Suppressor macrophage (primary cell): Measurements from ENCODE around the gene VWA8.
"Not testable (repeated sequence)": the region's sequence is repeated elsewhere in the genome, so short reads cannot be mapped to it uniquely, and the experiment has no call there.

ENCODE experiments used
- DNase-seq, 4 experiments: peaks; one replicate each; pipeline ENCODE4 v3.0.0-alpha.2; 2020 to 2022

Gene VWA8

DNA sequence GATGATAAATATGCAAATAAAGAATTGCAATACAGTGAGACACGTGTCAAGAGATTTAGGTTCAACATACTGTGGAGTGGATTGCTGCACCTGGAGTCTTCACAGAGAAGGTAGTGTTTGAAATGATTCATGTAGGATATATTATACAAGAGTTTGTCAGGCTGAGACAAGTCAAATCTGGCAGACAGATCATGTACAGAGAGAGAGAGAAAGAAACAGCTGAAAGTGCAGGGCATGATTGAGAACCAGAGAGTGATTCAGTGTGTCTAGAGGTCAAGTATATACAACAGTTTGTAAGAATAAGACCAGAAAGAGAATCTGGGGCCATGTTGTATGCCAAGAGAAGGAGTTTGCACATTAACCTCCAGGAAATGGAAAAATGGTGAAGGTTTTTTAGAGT is 2.1 kb upstream of the VWA8 start:
- DNase-seq: no peak

DNA sequence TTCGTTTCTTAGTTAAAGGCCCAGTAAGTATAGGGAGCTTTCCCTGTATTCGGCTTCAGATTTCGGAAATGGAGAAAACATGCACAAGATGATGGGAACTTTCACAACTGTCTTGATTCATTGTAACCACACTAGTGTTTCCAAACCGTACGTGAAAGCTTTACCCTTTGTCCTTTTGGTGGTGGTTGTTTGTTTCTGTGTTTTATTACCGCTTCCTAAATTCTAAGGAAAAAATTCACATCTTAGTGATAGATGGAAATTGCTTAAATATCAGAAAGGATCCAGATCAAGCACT is 504 bp upstream of the VWA8 start:
- DNase-seq: peak in 1 of 4 experiments; percentile 11

DNA sequence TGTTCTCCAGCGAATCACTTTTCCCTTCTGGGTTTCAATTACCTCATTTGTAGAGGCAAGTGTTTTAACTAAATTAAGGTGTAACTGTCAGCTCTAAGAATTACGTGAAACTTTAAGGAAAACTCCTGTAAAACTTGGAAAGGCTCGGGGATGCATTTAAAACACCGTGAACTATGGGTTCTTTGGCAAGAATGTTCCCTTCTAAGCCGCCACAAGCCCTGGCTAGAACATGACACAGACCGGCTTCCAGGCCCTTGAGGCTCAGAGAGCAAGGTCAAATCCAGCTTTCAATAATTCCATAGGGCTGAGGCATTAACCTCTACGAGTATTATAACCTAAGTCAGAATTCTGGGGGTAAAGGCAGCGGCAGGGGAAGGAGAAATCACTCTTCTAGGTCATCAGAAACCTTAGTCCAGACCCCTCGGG is 685 bp downstream of the VWA8 start:
- DNase-seq: peak in 3 of 4 experiments; percentile 4 to 28 (median 27)

DNA sequence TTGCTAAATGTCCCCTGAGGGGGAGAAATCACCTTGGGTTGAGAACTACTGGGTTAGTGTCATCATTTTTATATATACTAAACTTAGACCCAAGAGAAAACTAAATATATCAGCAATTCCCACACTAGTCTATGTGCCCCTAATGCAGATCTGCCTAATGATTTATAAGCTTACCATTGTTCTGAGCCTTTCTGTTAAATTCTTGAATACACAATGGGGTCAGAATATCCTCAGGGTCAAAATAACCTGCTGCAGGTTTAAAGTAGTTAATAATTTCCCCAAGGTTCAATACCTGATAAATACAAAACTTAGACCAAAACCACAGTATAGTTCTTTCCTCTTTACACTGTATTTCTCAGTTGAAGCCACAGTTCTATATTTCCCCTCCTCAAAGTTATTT is 4.6 kb downstream of the VWA8 start:
- DNase-seq: no peak

DNA sequence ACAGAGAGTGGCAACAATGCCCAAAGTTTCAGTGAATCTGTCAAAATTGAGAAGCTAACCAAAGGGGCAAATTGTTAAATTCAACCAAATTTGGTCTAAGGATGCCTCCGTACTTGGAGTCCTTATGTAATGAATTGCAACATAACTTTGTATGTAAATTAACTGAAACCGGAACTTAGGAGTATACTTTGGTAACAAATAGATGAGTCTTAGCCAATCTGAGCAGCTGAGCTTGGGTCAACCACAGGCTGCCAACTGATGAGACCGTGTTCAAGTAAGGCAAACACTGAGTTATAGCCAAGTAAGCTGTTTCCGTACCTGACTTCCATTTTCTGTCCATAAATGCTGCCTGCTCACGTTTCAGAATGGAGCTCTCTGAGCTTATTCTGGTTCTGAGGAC is 5.3 kb downstream of the VWA8 start:
- peak; percentile 51 to 84 (median 76) for DNase-seq

DNA sequence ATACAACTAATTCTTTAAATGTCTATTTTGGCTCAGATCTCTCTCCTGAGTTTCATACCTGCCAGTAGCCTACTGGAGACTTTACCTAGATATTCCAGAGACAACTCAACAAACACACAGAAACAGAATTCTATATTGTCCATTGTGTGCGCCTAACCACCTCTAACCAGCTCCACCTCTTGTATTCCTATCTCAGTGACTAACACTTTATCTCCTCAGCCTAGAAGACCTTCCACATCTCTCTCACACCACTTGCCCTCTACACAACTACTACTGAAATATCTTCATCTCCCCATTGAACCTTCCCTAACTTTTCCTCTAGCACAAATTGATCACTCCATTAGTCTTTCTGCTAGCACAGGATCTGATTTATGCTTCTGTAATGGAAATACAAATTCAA is 6.7 kb downstream of the VWA8 start:
- no peak for DNase-seq

DNA sequence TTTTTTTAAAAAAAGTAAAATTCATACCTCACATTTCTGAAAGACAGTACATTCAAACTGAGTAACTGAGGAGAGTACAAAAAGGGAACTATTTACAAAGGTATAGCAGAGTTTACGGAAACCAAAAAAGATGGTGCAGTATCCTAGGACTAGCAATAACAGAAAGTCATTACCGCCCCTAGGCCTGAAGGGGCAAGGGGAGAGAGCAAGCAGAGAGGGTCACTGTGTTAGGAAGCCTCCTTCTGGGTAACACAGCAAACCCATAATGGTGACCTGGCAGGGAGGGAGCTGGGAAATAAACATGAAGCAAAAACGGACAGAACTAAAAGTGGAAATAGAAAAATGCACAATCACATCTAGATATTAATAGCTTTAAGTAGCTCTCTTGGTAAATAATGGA is 8.2 kb downstream of the VWA8 start:
- no peak for DNase-seq

DNA sequence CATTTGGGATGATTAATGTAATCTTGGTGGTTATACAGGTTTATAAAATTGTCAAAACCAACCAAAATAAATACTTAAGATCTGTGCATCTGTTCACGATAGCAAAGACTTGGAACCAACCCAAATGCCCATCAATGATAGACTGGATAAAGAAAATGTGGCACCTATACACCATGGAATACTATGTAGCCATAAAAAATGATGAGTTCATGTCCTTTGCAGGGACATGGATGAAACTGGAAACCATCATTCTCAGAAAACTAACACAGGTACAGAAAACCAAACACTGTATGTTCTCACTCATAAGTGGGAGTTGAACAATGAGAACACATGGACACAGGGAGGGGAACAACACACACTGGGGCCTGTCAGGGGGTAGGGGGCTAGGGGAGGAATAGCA is 11.8 kb downstream of the VWA8 start:
- not testable (repeated sequence) for DNase-seq

DNA sequence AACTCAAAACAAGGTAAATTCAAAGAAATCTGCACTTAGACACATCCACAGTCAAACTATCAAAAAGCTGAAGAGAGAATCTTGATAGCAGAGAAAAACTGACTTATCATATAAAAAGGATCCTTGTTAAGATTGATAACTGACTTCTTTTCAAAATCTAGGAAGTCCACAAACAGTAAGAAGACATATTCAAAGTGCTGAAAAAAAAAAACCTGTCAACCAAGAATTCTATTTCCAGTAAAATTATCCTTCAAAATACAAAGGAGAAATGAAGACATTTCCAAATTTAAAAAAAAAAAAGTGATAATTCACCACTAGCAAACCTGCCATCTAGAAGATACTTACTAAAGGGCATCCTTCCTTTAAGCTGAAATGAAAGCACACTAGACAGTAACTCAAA is 15.0 kb downstream of the VWA8 start:
- no peak for DNase-seq

DNA sequence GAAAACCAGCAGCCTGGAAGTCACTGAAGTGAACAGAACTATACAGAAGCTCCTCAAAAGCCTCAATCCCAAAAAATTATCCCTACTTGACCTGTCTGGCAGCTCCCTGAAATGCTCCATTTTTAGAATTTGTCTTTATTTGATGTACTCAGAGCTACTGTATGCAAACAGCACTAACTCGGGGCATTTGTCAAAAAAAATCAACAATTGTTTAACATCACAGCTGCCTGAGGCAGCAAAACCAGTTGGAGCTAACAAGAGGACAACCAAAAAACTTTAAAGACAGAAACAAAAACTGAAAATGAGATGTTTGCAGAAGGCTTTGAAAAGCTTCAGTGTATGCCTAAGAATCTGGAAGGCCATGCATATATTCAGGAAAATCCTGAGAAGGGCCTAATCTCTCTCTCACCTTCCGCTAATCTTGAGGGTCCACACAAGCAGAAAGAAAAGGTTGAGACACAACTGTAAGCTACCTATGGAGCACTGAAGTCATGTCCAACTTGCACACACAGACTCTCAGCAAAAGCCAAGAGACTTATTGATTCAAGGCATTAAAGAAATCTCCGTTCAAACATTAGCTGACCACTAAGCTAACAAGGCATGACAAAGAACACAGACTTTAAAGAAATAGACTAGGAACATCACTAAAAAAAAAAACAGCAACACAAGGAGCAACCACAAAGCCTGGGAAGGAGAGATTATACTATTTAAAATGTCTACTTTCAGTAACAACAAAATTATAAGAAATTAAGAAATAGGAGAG is 16.1 kb downstream of the VWA8 start:
- DNase-seq: no peak

DNA sequence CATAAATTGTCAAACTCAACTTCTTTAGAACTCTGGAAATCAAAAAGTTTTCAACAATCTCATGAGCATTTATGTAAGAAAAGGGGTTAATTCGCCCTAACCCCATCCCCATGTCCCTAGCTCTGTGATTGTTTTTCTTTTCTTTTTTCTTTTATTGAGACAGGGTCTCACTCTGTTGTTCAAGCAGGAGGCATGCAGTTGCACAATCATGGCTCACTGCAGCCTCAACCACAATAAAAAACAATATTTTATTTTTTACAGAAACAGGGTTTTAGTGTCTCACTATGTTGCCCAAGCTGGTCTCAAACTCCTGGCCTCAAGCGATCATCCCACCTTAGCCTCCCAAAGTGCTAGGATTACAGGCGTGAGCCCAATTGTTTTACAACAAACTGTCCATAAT is 16.7 kb downstream of the VWA8 start:
- DNase-seq: no peak

DNA sequence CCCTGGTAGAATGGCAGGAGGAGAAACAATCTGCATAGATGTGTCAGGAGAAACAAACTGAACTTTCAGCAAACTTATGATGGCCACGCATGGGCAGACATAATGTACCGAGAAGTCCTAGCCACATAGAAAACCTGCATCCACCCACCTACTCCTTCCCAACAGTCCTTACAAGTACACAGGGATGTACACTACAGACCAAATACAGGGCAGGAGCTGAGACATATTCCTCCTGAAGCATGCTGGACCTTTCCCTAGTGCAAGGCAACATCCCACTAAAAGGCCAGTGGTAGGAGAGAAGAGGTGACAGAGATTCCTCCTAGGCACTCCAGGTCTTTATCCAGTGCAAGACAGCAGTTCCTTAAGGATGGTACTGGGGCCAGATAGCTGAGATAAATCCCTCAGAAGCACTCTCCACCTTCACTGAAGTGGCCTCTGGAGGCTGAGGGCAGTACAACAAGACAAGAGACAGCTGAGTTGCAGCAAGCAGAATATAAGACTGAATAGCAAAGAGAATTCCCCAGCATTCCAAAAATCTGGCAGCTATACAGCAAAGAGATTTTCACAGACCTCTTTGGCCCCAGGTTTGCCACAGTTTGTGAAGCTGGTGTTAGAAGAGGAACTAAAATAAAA is 18.3 kb downstream of the VWA8 start:
- peak in 1 of 4 experiments; percentile 24 for DNase-seq

DNA sequence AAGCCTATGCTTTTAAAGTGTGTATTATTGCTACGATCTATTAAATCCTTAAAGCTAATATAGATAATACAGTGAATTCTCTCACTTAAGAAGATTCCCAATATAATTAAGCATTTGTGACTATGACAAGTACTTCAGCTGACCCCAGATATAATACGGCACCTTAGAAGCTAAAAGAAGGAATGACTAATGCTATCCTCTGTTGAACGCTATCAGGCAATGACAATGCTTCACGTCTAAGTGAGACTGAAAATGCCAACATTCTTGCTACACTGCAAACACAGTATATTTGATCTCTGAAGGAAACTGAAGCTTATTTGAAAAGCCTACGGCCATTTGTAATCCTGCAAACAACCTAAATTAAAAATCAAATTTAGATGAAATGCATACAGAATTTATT is 19.7 kb downstream of the VWA8 start:
- no peak for DNase-seq

DNA sequence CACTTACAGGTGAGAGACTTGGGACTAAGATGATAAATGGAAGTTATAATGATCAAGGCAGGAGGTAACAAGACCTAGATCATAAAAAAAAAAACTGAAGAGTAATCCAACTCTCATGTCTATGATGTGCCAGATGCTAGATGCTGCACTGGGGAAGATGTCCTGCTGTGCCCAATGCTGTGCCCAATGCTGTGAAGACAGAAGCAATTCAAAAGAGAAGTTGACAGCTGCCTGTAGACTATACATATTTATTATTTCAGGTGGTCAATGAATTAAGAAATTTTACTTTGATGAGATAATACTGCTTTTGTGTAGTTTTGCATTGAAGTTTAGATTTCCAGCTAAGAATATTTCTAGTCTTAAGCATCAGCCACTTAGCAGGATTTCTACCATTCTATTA is 21.5 kb downstream of the VWA8 start:
- no peak for DNase-seq

DNA sequence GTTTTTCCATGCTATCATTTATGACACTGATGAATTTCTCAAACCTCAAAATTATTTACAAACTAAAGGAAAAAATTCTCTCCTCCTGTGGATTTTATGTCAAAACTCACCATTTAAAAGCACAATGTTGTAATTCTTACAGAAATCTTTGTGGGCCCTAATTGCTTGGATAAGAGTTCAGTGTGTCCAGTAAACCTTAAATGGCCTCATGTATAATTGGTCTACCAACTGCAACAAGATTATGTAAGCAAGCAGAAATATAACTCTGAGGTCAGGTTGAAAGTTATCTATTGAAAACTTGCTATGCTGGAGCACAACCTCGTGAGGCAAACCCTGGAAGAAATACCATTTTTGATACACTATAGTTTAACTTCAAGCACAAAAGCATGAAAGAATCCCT is 22.0 kb downstream of the VWA8 start:
- DNase-seq: no peak

DNA sequence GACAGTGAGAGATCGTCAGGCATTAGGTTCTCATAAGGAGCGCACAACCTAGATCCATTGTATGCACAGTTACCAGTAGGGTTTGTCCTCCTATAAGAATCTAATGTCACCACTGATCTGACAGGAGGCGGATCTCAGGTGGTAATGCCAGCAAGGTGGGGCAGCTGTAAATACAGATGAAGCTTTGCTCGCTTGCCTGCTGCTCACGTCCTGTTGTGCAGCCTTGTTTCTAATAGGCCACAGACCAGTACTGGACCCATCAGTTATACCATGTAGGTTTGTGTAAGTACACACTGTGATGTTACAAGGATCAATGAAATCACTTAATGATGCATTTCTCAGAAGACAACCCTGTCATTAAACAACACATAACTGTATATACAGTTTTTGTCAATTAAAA is 23.5 kb downstream of the VWA8 start:
- no peak for DNase-seq

DNA sequence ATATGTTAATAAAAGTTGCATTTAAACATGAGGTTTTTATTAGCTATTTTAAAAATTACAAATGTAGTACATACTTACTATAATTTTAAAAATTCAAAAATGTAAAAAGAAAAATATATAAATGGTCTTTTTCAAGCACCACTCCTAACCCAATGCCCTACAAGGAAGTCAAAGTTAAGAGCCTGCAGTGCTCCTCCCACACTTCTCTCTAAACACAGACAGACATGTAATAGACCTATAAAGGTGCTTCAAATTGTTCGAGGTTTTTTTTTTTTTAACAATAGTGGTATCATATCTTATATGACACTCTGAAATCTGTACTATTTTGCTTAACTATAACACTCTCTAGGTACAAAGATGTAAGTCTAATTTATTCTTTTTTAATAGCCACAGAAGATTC is 25.4 kb downstream of the VWA8 start:
- DNase-seq: no peak

DNA sequence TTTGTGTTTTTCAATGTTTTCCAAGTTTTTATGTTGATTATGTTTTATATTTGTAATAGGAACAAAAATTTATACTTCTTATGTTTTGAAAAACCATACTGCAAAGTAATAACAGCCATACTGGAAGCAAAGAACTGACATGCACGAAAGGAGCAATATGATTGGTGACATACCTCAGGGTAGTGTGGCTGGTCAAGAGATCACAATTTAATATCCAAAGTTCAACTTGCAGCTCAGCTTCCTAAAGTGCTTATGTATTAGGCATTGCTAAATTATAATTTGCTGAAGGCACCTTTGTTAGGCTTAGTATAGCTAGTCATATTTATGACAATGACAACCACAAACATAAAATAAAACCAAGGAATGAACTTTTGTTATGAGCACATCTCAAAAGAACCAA is 25.9 kb downstream of the VWA8 start:
- no peak for DNase-seq

DNA sequence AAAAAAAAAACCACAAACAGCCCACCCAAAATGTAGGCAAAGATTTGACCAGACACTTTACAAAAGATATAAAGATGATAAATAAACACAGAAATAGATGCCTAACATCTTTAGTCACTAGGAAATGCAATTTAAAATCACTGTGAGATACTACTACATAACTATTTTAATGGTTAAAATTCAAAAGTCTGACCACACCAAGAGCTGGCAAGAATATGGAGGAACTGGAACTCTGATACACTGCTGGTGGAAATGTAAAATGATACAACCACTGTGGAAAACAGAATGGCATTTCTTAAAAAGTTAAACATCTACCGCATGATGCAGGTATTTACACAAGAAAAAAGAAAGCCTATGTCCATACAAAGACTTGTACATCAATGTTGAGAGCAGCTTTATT is 26.8 kb downstream of the VWA8 start:
- no peak for DNase-seq

DNA sequence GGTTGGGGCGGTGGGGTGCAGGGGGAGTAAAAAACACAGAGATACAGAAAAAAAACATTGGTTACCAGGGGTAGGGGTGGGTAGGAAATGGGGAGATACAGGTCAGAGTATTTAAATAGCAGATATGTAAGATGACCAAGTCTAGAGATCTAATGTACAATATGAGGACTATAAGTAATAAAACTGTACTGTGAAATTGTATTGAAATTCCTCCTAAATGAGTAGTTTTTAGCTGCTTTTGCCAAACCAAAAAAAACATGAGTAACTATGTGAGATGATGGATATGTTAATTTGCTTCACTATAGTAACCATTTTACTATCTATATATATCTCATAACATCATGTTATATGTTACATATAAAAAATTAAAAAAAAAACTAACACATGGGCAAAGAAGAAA is 29.6 kb downstream of the VWA8 start:
- no peak for DNase-seq

DNA sequence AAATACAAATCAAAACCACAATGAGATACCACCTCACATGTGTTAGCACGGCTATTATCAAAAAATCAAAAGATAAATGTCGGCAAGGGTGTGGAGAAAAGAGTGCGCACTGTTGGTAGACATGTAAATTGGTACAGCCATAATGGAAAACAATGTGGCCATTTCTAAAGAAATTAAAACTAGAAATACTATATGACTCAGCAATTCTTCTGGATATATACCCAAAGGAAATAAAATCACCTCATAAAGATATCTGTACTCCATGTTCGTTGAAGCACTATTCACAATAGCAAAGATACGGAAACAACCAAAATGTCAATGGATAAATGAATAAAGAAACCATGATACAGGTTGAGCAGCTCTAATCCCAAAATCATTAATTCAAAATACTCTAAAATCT is 30.8 kb downstream of the VWA8 start:
- DNase-seq: no peak

DNA sequence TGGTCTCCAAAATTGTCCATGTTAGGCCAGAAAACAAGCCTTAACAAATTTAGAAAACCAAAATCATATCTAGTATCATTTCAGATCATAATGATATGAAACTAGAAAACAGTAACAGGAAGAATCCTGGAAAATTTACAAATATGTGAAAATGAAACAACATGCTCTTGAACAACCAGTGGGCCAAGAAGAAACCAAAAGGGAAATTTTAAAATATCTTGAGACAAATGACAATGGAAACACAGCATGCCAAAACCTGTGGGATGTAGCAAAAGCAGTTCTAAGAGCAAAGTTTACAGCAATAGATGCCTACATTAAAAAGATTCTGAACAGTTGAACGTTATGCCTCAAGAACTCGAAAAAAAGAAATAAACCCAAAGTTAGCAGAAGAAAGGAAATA is 32.6 kb downstream of the VWA8 start:
- no peak for DNase-seq

DNA sequence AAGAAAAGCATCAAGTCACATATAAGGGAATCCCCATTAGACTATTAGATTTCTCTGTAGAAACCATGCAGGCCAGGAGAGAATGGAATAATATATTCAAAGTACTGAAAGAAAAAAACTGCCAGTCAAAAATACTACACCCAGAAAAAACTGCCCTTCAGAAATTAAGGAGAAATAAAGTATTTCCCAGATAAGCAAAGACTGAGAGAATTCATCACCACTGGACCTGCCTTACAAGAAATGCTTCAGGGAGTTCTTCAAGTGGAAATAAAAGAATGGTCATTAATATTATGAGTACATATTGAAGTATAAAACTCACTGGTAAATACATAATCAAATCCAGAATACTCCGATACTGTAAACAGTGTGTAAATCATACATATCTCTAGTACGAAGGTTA is 35.9 kb downstream of the VWA8 start:
- DNase-seq: no peak

DNA sequence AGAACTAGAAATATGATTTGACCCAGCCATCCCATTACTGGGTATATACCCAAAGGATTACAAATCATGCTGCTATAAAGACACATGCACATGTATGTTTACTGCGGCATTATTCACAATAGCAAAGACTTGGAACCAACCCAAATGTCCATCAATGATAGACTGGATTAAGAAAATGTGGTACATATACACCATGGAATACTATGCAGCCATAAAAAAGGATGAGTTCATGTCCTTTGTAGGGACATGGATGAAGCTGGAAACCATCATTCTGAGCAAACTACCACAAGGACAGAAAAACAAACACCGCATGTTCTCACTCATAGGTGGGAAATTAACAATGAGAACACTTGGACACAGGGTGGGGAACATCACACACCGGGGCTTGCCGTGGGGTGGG is 38.0 kb downstream of the VWA8 start:
- not testable (repeated sequence) for DNase-seq
